ENCODE measurements around the gene SRBD1.

The SRBD1 gene

DNA sequence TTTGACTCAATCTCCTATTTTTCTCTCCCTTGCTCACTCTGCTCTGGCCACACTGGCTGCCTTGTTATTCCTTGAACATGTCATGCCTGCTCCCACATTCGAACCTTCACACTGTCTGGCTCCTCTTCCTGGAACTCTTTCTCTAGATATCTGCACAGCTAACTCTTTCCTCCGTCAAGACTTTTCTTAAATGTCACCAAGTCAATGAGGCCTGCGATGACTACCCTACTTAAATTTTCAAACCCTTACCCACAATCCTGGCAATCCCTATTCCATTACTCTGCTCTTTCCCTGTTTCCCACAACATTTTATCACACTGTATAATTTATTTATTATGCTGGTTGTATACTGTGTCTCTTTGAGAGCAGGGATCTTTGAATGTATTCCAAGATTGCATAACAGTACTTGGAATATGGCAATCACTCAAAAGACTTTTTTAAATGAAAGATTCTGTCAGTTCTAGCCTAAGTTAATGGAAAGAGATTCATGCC lies 206.2 kb downstream of the SRBD1 start:
- no peak for DNase-seq

DNA sequence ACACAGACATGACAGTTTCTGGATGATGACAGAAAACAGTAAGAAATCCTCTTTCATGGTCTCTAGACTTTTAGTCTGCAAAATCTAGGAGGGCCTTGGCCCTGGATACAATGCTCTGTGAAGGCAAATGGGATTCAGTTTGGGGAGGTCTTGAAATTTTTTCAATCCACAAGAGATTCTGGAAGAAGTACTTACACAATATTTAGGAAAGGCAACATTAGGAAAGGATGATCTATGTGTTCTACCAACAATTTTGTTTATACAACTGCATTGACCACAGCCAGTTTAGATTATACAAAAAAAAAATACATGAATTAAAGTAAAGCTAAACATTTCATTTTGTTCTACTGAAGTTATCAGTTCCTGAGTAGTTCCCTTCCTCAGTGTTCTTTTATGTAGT lies 208.0 kb downstream of the SRBD1 start:
- DNase-seq = no peak

GRCh38 chr2:45401431-45401922 lies 209.6 kb downstream of the SRBD1 start:
- no peak for DNase-seq

DNA sequence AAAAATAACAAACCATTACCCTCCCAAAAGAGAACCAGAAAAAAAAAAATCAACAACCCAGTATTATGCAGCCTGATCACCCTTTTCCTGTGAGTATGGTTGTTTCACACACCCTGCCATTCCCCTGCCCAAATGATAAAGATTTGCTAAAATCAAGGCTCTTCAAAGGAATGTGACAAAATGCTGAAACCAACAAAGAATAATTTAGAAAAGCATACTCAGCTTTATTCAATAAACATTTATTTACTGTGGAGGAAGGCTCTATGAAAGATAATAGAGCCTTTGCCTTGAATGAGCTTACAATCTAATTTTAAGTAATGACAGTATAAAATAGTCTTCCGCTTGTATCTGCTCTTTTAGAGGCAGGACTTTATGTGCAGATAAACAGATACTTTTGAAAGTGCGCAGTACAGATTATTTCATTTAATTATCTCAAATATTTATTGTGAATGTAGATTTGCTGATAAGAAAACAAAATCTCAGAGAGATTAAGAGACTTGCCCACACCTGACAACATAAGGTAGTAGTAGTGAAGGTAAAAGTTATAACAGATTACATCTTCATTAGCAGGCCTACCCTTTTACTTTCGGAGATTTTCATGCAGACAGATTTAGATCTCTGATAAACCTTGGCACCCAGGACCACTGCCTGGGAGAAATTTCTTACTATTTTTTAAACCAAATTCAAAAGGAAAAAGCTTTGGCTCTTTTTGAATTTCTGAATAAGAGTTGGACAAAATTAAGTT lies 211.9 kb downstream of the SRBD1 start:
- DNase-seq = no peak

DNA sequence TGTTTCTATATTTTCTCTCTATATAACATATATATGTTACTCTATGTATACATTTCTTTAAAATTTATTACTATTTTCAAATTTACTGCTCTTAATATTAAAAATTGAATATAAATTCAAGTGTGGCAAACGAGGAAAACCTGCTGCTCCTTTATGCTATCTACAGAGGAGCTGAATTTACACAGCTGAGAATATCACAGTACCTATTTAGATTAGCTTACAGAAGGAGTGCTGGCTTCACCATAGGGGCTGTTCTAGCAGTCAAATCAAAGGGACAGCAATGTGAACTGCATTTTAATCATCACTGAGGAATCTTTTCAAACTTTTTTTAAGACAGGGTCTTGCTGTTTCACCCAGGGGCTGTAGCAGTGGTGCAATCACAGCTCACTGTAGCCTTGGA lies 213.8 kb downstream of the SRBD1 start:
- DNase-seq = no peak

GRCh38 chr2:45396671-45397070 lies 214.4 kb downstream of the SRBD1 start:
- no peak for DNase-seq

DNA sequence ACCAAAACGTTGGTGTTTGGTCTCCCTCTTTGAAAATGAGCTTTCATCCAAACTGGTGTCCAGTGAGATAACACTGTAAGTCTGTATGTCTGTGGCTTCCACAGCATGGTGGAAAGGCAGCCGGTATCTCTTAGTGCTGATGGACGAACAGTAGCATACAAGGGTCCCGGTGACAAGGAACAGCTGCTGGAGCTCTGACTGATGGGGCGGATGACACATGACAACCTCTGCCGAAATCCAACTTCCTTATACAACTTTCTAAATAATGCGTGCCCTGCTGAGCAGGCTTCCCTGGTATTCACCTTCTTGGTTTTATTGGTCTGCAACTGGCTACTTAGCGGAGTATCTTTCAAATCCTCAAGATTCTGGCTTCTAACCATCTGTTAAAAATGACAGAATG lies 216.2 kb downstream of the SRBD1 start:
- no peak for DNase-seq

- no peak for DNase-seq
Observed at GRCh38 chr2:45394216-45394615, 216.9 kb downstream of the SRBD1 start.

GRCh38 chr2:45391866-45392265 lies 219.2 kb downstream of the SRBD1 start:
- no peak for DNase-seq

GRCh38 chr2:45390861-45391260 lies 220.2 kb downstream of the SRBD1 start:
- DNase-seq = no peak

- no peak for DNase-seq
Observed at GRCh38 chr2:45390441-45390840, 220.6 kb downstream of the SRBD1 start.

DNA sequence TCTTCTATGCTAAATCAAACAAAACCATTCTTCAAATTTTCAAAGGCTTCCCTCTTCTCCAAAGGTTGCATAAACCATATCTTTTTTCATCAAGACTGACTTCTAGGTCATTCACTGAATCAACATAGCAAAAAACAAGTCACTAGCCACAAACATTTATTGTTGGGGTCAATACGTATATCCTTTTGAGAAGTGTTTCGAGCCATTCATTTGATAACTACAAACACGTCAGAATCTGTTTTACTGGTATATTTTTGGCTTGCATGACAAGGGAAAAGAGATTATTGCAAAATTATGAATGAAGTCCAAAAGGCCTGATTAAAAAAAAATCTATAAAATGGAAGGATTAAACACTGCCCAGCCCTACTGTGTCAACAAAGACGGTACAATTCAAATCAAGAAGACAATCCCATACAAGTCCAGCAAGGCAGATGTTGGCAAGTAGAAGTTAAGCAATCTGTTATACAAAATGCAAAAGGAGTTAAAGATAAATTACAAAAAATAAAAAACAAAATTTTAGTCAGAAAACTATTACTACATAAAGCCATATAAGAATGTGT lies 222.4 kb downstream of the SRBD1 start:
- no peak for DNase-seq

- no peak for DNase-seq
Observed at GRCh38 chr2:45382744-45383143, 228.3 kb downstream of the SRBD1 start.

GRCh38 chr2:45380131-45380836 lies 230.8 kb downstream of the SRBD1 start:
- DNase-seq = no peak

GRCh38 chr2:45379399-45380087 lies 231.5 kb downstream of the SRBD1 start:
- no peak for DNase-seq

DNA sequence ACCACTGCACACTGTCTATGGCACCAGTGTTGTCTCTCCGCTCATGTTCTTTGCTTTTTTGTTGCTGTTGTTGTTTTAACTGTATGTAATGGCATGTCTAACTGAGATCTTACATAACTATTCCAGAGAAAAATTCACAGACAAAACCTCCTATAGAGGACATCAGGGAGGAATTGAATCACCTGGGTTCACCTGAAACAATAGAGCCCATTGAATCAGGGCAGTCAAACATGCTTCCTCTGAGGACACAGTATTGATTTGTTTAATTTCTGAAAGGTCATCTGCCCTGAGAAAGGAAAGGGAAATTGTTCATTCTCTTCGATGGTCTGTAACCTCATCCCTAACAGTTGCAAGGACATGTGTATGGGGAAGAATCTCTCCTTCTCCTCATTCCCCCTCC lies 237.5 kb downstream of the SRBD1 start:
- DNase-seq = no peak

DNA sequence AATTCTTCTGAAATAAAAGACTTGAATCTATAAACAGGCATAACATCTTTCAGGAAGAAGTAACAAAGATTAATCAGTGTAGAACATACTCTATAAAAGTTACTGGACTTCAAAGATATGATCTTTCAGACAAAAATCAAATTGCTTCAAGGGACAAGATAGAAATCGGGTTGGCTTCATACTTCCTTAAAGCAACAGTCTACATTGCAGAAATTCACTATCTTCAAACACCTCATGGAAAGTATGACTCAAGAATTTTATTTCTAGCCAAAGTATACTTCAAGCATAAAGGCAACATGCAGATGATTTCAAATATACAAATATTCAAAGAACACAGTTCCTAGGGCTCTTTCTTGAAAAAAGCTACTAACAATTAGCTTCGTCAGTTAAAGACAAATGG lies 240.7 kb downstream of the SRBD1 start:
- DNase-seq = no peak

- DNase-seq = no peak
Observed at GRCh38 chr2:45368792-45369191, 242.3 kb downstream of the SRBD1 start.

DNA sequence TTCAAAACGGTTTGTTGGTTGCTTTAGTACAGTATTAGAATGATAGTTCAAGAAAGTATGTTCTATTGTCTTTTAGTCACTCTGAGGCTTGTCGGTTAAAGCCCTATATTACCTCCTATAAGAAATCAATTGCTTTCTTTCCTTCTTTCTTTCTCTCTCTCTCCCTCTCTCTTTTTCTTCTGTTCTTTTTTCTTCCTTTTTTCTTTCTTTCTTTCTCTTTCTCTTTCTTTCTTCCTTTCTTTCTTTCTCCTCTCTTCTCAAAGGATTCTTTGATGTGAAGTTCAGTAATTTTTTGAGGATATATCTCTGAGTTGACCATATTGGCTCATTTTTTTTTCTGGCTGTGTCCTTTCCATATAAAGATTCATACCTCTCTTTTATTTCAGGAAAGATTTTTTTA lies 249.4 kb downstream of the SRBD1 start:
- no peak for DNase-seq

GRCh38 chr2:45354776-45355175 lies 256.3 kb downstream of the SRBD1 start:
- no peak for DNase-seq

- no peak for DNase-seq
Observed at GRCh38 chr2:45353879-45354278, 257.2 kb downstream of the SRBD1 start.

GRCh38 chr2:45352506-45352905 lies 258.6 kb downstream of the SRBD1 start:
- no peak for DNase-seq

Measured in NCI-H2081 treated with DMSO at 0.1 percent for 48 hours (cell line).